Measurements from ENCODE around the gene CIITA.

- TF ChIP-seq EZH2 (IDR thresholded peaks at IDR 0.05; ENCODE audit: insufficient read depth, poor library complexity, severe bottlenecking): no peak
- TF ChIP-seq EZH2phosphoT487 (IDR thresholded peaks at IDR 0.05; ENCODE audit: insufficient read depth, low read depth): no peak
These were observed 54.1 kb downstream of the CIITA start for GRCh38 chr16:10931134-10931533.

Data from GM23248 (cell line).